Esophagus muscularis mucosa (tissue), 4 donors: ENCODE measurements around the gene SPSB2. TPM values are rescaled to one million over a fixed set of nuclear protein-coding genes. Genes with fewer than 3 reads are reported as not detected.

Source experiments
- DNase-seq: peaks from one replicate; pipeline ENCODE4 v3.0.0-alpha.2; 2017; ENCODE audit errors: extremely low spot score
- H3K27ac ChIP-seq, 4 donors: fragments of 200-600 bp; sonication (generic); replicated peaks in 1 of 4; 1 replicate in 3 of 4; 2 replicates in 1 of 4; pipeline ENCODE4 v1.5.1; 2016 to 2019; ENCODE audit warnings: mild to moderate bottlenecking in 1 of 4
- H3K27me3 ChIP-seq, 4 donors: fragments of 200-600 bp; sonication (generic); one replicate each; pipeline versions ENCODE4 v1.5.1 to v1.6.0; 2016 to 2019
- H3K36me3 ChIP-seq, 4 donors: fragments of 200-600 bp; sonication (generic); one replicate each; pipeline ENCODE4 v1.5.1; 2016 to 2019
- H3K4me1 ChIP-seq, 4 donors: fragments of 200-600 bp; sonication (generic); one replicate each; pipeline ENCODE4 v1.5.1; 2016 to 2019
- H3K4me3 ChIP-seq, 4 donors: fragments of 200-600 bp; sonication (generic); 1 replicate in 2 of 4; 2 replicates in 2 of 4; pipeline ENCODE4 v1.5.1; 2016 to 2019; ENCODE audit warnings: mild to moderate bottlenecking in 4 of 4, moderate library complexity in 1 of 4
- H3K9me3 ChIP-seq, 4 donors: fragments of 200-600 bp; sonication (generic); 1 replicate in 3 of 4; 2 replicates in 1 of 4; pipeline ENCODE4 v1.5.1; 2016 to 2019
- CTCF ChIP-seq, 3 experiments: fragments of 200-600 bp in 2 of 3; fragments of 450-650 bp in 1 of 3; sonication (generic) in 2 of 3; IDR thresholded peaks; one replicate each; pipeline ENCODE4 v1.5.1; 2017 to 2019; ENCODE audit warnings: antibody characterized with exemption in 3 of 3, mild to moderate bottlenecking in 2 of 3, moderate library complexity in 1 of 3
- EP300 ChIP-seq: sonication (generic); formaldehyde crosslinking; IDR thresholded peaks from one replicate; pipeline ENCODE4 v1.6.1; 2017; ENCODE audit warnings: antibody characterized with exemption
- POLR2A ChIP-seq: fragments of 450-650 bp; IDR thresholded peaks from one replicate; pipeline ENCODE4 v1.6.1; 2017; ENCODE audit warnings: antibody characterized with exemption, moderate library complexity, mild to moderate bottlenecking, low read depth
- POLR2AphosphoS5 ChIP-seq, 2 donors: sonication (generic); formaldehyde crosslinking; IDR thresholded peaks; one replicate each; pipeline ENCODE4 v1.6.1; 2017; ENCODE audit warnings: antibody characterized with exemption in 2 of 2
- WGBS: methylation state at CpG from one replicate; pipeline ENCODE4 v1.1.5; 2018; 5-methylcytosine and 5-hydroxymethylcytosine counted together
- intact Hi-C: fragments of 100-400 bp; cut with DNase I; formaldehyde crosslinking; loops from one replicate; pipeline ENCODE4 v1.15.1; 2023
- total RNA-seq, 4 donors: library from RNA; depleted of rRNA; stranded (reverse); fragments of >200 nt; gene quantifications; one replicate each; pipeline versions ENCODE4 v1.1.0 to v1.2.1, GENCODE V29; 2016

SPSB2 gene
- total RNA-seq, 4 donors from 2014 or later = 4.2 to 10.8 (median 8.5) TPM

GRCh38 chr12:6849427-6849826 is 23.7 kb downstream of the SPSB2 start:
- Histone ChIP-seq H3K27ac (no peak overlapping the region), H3K36me3 (peaks cover 0 to 51% (median 34%) of the 10 kb centered on the region in 4 donors), H3K4me3 (no peak overlapping the region), H3K9me3 (no peaks in the 10 kb centered on the region), H3K27me3 (no peaks in the 10 kb centered on the region), H3K4me1 (peaks cover 13 to 25% (median 20%) of the 10 kb centered on the region in 4 donors)
- intact Hi-C loops = no loop called here
- no peak for DNase-seq
- WGBS = 92% methylated on average over 2 of the region's 2 CpGs
- no peak for TF ChIP-seq POLR2A
- no peak for TF ChIP-seq CTCF (IDR thresholded peaks at IDR 0.05)
- TF ChIP-seq EP300 = no peak
- TF ChIP-seq POLR2AphosphoS5 (IDR thresholded peaks at IDR 0.05) = no peak

- TF ChIP-seq POLR2AphosphoS5 (IDR thresholded peaks at IDR 0.05) (no peak), CTCF (IDR thresholded peaks at IDR 0.05) (no peak), POLR2A (no peak), EP300 (no peak)
- Histone ChIP-seq H3K27ac (no peak overlapping the region), H3K27me3 (no peaks in the 10 kb centered on the region), H3K4me1 (peaks cover 4 to 8% (median 6%) of the 10 kb centered on the region in 4 donors), H3K4me3 (no peak overlapping the region), H3K36me3 (peaks cover 0 to 68% (median 46%) of the 10 kb centered on the region in 4 donors), H3K9me3 (no peaks in the 10 kb centered on the region)
- 94% methylated on average over 2 of the region's 2 CpGs for WGBS
- DNase-seq = no peak
- intact Hi-C loops = no loop called here
Observed at GRCh38 chr12:6847676-6848075, 25.4 kb downstream of the SPSB2 start.

GRCh38 chr12:6846316-6846869 is 26.7 kb downstream of the SPSB2 start:
- Histone ChIP-seq H3K4me3 (no peak overlapping the region), H3K27ac (no peak overlapping the region), H3K36me3 (peaks cover 0 to 73% (median 46%) of the 10 kb centered on the region in 4 donors), H3K27me3 (no peaks in the 10 kb centered on the region), H3K4me1 (peaks cover 4 to 7% (median 6%) of the 10 kb centered on the region in 4 donors), H3K9me3 (no peaks in the 10 kb centered on the region)
- TF ChIP-seq EP300 = no peak
- TF ChIP-seq CTCF (IDR thresholded peaks at IDR 0.05) = no peak
- no peak for TF ChIP-seq POLR2A
- no peak for TF ChIP-seq POLR2AphosphoS5 (IDR thresholded peaks at IDR 0.05)
- no peak for DNase-seq
- 83% methylated on average over 7 of the region's 7 CpGs for WGBS
- intact Hi-C loops = no loop called here

GRCh38 chr12:6845395-6845794 is 27.7 kb downstream of the SPSB2 start:
- H3K36me3 ChIP-seq = peaks cover 0 to 77% (median 46%) of the 10 kb centered on the region in 4 donors
- no peaks in the 10 kb centered on the region for H3K9me3 ChIP-seq
- no peak overlapping the region for H3K4me3 ChIP-seq
- H3K4me1 ChIP-seq = no peaks in the 10 kb centered on the region
- no peak for DNase-seq
- WGBS = 86% methylated on average over 10 of the region's 17 CpGs
- H3K27ac ChIP-seq = no peak overlapping the region
- no peak for TF ChIP-seq EP300
- TF ChIP-seq CTCF (IDR thresholded peaks at IDR 0.05) = no peak
- TF ChIP-seq POLR2AphosphoS5 (IDR thresholded peaks at IDR 0.05) = no peak
- no peak for TF ChIP-seq POLR2A
- H3K27me3 ChIP-seq = no peaks in the 10 kb centered on the region
- intact Hi-C loops = no loop called here
